OCI-LY7 (cell line): ENCODE results near the gene KIF1B.

ENCODE experiments used
- EZH2phosphoT487 ChIP-seq: fragments of 200-600 bp; sonication (generic); IDR thresholded peaks from 2 replicates; pipeline ENCODE4 v1.6.1; 2018; ENCODE audit warnings: low read depth, borderline replicate concordance, mild to moderate bottlenecking, mixed run types, antibody characterized with exemption, low read length, moderate library complexity, mixed read lengths
- TF ChIP-seq, protein P1 (sequence below): fragments of 200-600 bp; sonication (generic); conservative IDR thresholded peaks from 2 replicates; pipeline ENCODE4 v1.5.1; 2014; ENCODE audit warnings: mild to moderate bottlenecking, antibody characterized with exemption, low read length, moderate library complexity, mixed read lengths

DNA sequence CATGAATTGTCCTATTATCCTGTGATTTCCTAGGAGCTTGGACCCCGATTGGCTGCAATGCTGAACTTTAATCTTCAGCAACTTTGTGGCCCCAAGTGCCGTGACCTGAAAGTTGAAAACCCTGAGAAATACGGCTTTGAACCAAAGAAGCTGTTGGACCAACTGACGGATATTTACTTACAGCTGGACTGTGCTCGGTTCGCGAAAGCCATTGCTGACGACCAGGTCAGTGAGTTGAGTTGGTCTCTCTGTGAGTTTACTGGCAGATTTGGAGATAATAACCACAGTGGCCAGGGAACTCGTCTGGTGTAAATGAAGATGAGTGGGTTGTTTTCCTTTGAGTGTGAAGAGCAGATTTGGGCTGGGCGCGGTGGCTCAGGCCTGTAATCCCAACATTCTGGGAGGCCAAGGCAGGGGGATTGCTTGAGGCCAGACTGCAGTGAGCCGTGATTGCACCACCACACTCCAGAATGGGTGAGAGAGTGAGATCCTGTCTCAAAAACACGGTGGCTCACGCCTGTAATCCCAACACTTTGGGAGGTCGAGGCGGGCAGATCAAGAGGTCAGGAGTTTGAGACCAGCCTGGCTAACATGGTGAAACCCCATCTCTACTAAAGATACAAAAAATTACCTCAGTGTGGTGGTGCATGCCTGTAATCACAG, 39.1 kb upstream of the KIF1B start:
- TF ChIP-seq, protein P1, sequence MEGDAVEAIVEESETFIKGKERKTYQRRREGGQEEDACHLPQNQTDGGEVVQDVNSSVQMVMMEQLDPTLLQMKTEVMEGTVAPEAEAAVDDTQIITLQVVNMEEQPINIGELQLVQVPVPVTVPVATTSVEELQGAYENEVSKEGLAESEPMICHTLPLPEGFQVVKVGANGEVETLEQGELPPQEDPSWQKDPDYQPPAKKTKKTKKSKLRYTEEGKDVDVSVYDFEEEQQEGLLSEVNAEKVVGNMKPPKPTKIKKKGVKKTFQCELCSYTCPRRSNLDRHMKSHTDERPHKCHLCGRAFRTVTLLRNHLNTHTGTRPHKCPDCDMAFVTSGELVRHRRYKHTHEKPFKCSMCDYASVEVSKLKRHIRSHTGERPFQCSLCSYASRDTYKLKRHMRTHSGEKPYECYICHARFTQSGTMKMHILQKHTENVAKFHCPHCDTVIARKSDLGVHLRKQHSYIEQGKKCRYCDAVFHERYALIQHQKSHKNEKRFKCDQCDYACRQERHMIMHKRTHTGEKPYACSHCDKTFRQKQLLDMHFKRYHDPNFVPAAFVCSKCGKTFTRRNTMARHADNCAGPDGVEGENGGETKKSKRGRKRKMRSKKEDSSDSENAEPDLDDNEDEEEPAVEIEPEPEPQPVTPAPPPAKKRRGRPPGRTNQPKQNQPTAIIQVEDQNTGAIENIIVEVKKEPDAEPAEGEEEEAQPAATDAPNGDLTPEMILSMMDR, result no peak
- TF ChIP-seq EZH2phosphoT487, result no peak
